GM18907 (cell line): ENCODE data around the gene NR2E3.

Source experiments
- ATAC-seq: cut with Tn5 transposase; IDR thresholded peaks from one replicate; pipeline ENCODE4 v1.9.1; 2021; ENCODE audit warnings: mild to moderate bottlenecking, moderate library complexity; ENCODE audit not compliant: unreplicated experiment

NR2E3 gene

GRCh38 chr15:71810256-71811035 is at the start of gene NR2E3:
Gene NR2E3, plus strand, starts transcription at chr15:71810554. Its CDS starts 190 bp downstream, at chr15:71810744.
- no peak for ATAC-seq

- no peak for ATAC-seq
These were observed 49.5 kb upstream of the NR2E3 start for GRCh38 chr15:71760852-71761251.

GRCh38 chr15:71761649-71762048 is 48.7 kb upstream of the NR2E3 start:
- no peak for ATAC-seq

- no peak for ATAC-seq
These were observed 42.2 kb upstream of the NR2E3 start for GRCh38 chr15:71768184-71768583.

- no peak for ATAC-seq
These were observed 37.0 kb upstream of the NR2E3 start for GRCh38 chr15:71773206-71773859.

DNA sequence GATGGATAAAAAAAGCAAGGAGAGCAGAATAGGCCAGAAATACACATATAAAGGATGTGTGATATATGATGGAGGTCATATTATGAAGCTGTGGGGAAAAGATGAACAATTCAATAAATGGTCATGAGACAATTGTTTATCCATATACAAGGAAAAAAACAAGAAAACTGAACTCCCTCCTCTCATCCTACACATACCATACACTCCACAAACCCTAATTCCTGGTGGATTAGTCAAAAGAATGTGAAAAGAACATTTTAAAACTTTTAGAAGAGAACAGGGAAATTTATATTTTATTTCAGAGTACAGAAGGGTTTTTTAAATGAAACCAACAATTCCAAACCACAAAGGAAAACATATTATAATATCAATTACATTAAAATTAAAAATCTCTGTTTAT is 34.5 kb upstream of the NR2E3 start:
- no peak for ATAC-seq

DNA sequence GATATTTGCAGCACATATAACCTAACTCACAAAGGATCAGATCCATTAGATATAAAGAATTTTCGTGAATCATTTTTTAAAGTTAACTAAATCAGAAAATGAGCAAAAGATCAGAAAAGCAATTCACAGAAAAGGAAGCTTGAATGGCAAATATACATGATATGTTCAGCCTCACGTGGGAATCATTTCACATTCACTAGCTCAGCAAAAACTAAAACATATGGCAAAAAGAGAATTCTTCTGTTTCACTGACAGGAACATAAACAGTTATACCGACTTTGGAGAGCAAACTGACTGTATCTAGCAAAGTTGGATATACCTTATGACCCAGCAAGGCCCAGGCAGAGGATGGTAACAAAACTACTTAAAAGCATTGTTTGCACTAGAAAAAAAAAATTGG is 34.0 kb upstream of the NR2E3 start:
- ATAC-seq = no peak

- ATAC-seq = no peak
These were observed 33.0 kb upstream of the NR2E3 start for GRCh38 chr15:71777216-71777943.

DNA sequence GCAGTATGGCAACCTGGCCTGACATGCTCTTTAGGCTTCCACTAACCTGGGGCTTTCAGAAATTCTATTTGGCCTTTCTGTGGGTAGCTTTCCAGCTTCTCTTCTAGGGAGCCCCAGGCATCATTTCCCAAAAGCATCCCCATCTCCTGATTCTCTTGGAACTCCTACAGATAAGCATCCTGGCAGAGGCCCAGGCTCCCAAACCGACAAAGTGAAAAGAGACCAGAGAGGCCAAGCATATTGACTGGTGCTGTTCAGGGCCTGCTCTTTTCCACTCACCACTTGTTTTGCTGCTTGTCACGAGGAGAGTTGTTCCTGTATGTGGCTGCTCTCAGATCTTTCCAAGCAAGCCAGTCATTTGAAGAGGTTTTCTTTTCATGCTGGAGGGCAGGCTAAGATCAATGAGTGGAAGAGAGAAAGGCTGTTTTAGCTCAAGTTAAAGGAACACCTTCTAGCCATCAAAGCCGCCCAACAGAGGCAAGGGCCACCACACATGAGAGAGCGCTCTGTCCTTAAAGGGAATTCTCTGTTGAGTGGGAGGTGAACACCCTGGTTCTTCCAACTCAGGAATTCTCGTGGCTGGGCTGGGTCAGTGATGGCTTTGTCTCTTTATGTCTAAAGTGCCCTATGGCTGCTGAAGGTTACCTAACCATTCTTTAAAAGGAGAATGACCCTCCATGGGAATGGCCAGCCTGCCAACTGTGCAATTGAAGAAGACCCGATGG is 31.1 kb upstream of the NR2E3 start:
- no peak for ATAC-seq

GRCh38 chr15:71780115-71780976 is 30.0 kb upstream of the NR2E3 start:
- ATAC-seq = peak; percentile 61

GRCh38 chr15:71781179-71781964 is 29.0 kb upstream of the NR2E3 start:
- ATAC-seq = no peak

GRCh38 chr15:71781965-71782265 is 28.4 kb upstream of the NR2E3 start:
- no peak for ATAC-seq

GRCh38 chr15:71782422-71783165 is 27.8 kb upstream of the NR2E3 start:
- ATAC-seq = no peak

GRCh38 chr15:71784719-71785118 is 25.6 kb upstream of the NR2E3 start:
- no peak for ATAC-seq

GRCh38 chr15:71785996-71786395 is 24.4 kb upstream of the NR2E3 start:
- no peak for ATAC-seq

- ATAC-seq = no peak
These were observed 23.7 kb upstream of the NR2E3 start for GRCh38 chr15:71786673-71787072.

DNA sequence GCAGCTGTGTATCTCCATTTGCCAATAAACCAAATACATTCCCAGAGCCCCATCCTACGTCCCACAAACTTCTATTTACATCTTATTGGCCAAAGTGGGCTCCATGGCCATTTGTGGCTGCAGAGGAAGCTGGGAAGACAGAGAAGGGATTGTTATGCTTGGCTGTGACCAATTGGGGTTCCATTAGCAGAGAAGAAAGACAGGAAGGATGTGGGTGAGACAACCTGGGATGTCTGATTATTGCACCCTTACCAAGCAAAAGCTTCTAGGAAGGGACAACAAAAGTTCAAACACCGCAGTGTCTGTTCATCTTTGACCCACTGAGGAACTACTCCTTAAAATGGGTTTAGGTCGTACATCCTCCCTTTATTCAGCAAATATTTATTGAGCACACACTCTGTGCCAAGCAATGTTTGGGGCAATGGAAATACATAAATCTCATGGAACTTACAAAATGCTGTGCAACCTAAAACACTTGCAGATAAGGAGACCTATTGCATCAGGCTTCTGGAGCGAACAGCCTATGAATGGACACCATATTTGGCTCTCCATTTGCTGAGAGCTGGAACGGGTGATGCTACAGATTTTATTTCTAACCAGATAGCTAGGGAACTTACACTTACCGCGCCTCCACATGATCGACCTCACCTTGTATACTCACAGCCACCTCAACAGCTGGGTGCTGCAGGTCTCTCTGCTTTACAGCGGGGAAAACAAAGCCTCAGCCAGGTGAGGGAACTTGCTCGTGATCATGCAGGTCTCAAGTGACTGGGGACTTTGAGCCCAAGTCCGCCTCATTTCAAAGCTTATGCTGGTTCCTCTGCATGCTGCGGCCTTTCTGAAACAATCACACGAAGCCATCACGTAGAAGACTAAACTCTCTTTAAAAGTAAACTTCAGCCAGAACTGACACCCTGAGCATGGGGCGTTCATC is 21.4 kb upstream of the NR2E3 start:
- ATAC-seq = no peak

DNA sequence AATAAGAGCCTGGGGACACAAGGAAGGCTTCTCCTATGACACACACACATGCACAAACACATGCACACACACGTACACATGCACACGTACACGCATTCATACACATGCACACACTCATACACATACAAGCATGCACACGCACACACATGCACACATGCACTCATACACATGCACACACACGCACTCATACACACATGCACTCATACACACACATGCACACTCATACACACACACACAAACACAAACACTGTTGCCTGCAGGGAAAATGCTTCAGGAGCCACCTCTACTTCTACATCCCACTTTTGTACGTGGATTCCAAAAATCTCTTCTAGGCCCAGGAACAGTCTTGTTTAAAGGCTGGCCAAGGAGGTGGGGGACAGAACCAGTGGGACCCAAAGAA is 20.7 kb upstream of the NR2E3 start:
- ATAC-seq = no peak
